NCI-H1417 treated with DMSO at 0.1 percent for 48 hours (cell line): ENCODE data around the gene DNAH5.

Experiments used
- DNase-seq: peaks from one replicate; lab custom pipeline; 2025; lab: John Stamatoyannopoulos, UW

Gene DNAH5

DNA sequence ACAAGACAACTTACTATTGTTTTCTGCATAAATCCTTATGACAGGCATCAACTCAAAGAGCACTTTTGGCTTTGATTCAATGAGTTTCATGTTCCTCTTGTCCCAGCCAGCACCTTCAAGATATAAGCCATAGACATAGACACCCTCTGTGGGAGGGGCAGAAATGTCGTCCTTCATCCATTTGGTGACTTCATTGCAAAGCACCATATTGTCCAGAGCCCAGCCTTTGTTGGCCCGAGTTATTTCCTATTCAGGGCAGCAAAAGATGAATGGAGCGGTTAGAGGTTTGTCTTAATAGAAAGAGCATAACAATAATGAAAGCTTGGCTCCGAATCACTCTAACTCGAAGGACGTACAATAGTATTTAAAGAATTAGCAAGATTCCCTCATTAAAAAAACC is 243.9 kb downstream of the DNAH5 start:
- no peak for DNase-seq

GRCh38 chr5:13698885-13699284 is 245.6 kb downstream of the DNAH5 start:
- DNase-seq: no peak

GRCh38 chr5:13695076-13695712 is 249.3 kb downstream of the DNAH5 start:
- DNase-seq: no peak

DNA sequence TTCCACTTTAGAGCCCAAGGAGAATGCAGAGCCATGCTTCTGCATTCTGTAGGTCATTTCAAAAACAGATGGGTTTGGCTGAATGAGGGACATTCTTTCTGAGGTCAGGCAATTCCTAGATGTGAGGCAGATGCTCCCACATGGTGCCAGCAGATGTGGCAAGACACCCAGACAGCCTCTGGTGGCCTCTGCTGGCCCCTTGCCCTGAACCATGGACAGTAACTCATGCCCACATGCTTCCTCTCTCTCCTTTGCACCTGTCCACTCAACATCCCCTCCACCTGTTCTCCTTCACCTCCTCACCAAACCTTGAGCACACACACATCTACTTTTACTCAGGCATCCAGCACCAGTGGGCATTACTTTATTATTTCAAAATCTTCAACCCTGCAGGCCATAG is 252.3 kb downstream of the DNAH5 start:
- no peak for DNase-seq

GRCh38 chr5:13676531-13676930 is 268.0 kb downstream of the DNAH5 start:
- DNase-seq: no peak

GRCh38 chr5:13674391-13674790 is 270.1 kb downstream of the DNAH5 start:
- no peak for DNase-seq

DNA sequence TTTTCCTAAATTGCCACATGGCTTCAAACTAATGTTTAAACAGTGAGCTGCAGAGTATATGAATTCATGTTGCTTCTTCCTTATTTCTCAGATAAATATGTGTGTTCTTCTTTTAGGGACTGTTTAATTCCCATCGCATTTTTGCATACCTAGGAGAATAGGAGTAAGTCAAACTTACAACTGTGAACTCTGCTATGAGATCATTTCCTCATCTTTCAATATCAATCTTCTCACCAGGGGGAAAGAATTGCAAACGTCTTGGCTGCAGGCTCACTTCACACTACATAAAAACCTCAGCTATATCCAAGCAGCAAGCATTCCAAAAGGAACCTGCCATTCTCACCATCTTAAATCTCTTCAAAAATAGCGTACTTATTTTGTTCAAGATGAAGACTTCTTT is 271.0 kb downstream of the DNAH5 start:
- no peak for DNase-seq

DNA sequence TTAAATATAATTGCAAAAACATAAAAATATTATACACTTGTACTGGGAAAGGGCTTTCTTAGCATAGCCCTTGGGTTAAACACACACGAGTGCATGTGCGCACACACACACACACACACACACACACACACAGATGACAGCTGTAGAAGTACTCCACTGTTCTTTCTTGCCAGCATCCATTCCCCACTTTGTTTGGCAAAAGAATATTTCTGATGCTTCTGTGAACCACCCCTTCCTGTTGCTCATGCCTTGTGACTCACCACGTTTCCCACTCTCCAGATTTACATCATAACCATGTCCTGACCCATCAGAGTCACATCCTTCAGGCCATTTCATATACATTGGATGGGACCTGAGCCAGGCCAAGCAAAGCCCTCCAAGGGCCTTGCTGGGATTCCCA is 280.1 kb downstream of the DNAH5 start:
- DNase-seq: no peak

DNA sequence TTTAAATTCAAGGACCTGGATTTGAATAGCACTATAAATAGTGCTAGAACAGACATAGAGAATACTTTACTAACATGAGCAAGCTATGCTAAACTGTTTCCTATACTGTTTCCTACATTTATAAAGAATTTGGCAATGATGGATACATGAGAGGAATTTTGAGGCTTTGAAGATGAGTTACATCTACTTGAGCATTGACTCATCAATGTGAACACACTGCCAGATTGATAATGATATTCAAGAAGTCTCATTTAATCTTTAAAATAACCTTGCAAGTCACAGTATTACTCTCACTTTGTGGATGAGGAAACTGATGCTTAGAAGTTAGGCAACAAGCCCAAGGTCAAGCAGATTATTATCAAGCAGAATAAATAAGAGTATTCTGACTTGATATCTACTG is 281.9 kb downstream of the DNAH5 start:
- DNase-seq: no peak

GRCh38 chr5:13661272-13661671 is 283.2 kb downstream of the DNAH5 start:
- DNase-seq: no peak

DNA sequence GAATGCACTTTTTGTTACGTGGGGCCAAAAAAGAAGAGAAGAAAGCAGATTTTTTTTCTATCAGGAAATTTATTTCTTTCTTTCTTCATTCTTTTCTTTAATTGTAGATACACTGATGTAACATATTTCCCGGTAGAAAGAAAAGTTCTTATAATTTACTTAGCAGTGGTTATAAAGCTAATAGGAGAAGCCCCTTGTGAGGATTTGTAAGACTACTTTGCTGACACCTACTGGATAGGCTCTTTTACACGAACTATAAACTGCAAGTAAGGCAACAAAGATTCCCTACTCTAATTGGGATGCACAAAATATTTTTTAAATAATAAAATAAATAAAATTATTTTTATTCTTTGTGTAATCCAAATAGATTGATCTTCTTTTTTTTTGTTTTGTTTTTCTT is 284.4 kb downstream of the DNAH5 start:
- no peak for DNase-seq

GRCh38 chr5:13659391-13659790 is 285.1 kb downstream of the DNAH5 start:
- no peak for DNase-seq

- no peak for DNase-seq
Observed at GRCh38 chr5:13658761-13659160, 285.7 kb downstream of the DNAH5 start.

- DNase-seq: no peak
Observed at GRCh38 chr5:13658152-13658551, 286.3 kb downstream of the DNAH5 start.

- DNase-seq: no peak
Observed at GRCh38 chr5:13653709-13654108, 290.8 kb downstream of the DNAH5 start.

DNA sequence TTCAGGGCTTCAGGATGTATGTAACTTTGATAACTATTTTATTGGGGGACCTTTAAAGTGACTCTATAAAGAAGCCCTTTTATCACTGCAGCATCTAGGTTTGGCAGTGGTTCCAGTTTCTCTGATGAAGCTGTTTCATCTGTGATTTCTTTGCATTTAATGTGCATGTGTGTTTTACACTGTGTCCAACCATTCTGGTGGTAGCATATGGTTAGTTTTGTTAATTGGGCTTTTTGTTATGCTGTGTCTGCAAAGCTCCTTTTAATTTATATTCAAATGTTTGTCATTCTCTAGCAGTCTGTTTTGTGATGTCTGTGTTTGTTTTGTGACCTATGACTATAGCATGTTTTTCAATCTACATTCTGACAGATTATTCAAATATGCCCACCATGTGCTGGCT is 294.8 kb downstream of the DNAH5 start:
- DNase-seq: no peak

DNA sequence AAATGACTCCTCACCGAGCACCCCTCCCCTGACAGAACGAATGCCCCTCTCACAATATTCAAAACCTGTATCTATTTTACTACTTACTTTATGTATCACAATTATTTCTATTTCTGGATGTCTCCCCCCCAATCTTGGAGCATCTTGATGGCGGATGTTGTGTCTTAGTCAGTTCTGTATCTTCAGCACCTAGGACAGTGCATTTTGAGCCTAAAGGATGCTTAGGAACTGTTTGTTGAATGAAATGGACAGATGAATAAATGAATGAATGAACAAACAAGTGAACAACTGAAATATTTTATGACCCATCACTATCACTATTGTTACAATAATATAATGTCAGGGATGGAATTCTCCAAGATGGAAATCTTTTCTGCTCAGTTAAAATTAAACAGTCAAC is 295.7 kb downstream of the DNAH5 start:
- DNase-seq: no peak

GRCh38 chr5:13643734-13644133 is 300.8 kb downstream of the DNAH5 start:
- no peak for DNase-seq

GRCh38 chr5:13643196-13643595 is 301.3 kb downstream of the DNAH5 start:
- no peak for DNase-seq
